ENCODE data around the gene ZNF385C.

ZNF385C gene

GRCh38 chr17:42087736-42088705, 10.3 kb downstream of the ZNF385C start:
- DNase-seq (ENCODE audit: low read depth), result no peak
- no peak overlapping the region for H3K4me3 ChIP-seq (ENCODE audit: low read depth, low read length)

- DNase-seq (ENCODE audit: low read depth), result no peak
- no peak overlapping the region for H3K4me3 ChIP-seq (ENCODE audit: low read depth, low read length)
Measured at GRCh38 chr17:42087042-42087701, 11.1 kb downstream of the ZNF385C start.

GRCh38 chr17:42081516-42082129, 16.6 kb downstream of the ZNF385C start:
- DNase-seq (ENCODE audit: low read depth), result no peak
- H3K4me3 ChIP-seq (ENCODE audit: low read depth, low read length), result no peak overlapping the region

GRCh38 chr17:42079541-42079940, 18.7 kb downstream of the ZNF385C start:
- DNase-seq (ENCODE audit: low read depth), result no peak

GRCh38 chr17:42078396-42079043, 19.8 kb downstream of the ZNF385C start:
- no peak for DNase-seq (ENCODE audit: low read depth)
- no peak overlapping the region for H3K4me3 ChIP-seq (ENCODE audit: low read depth, low read length)

More at GRCh38 chr17:42079541-42079940, 18.7 kb downstream of the ZNF385C start:
- H3K4me3 ChIP-seq (ENCODE audit: low read depth, low read length), result no peak overlapping the region

- DNase-seq (ENCODE audit: low read depth), result no peak
- no peak overlapping the region for H3K4me3 ChIP-seq (ENCODE audit: low read depth, low read length)
Measured at GRCh38 chr17:42077755-42078154, 20.5 kb downstream of the ZNF385C start.

GRCh38 chr17:42076797-42077559, 21.3 kb downstream of the ZNF385C start:
- no peak overlapping the region for H3K4me3 ChIP-seq (ENCODE audit: low read depth, low read length)
- no peak for DNase-seq (ENCODE audit: low read depth)

- DNase-seq (ENCODE audit: low read depth), result no peak
- H3K4me3 ChIP-seq (ENCODE audit: low read depth, low read length), result no peak overlapping the region
Measured at GRCh38 chr17:42075789-42076188, 22.5 kb downstream of the ZNF385C start.

- H3K4me3 ChIP-seq (ENCODE audit: low read depth, low read length), result peak overlapping the region; percentile 21
- no peak for DNase-seq (ENCODE audit: low read depth)
Measured at GRCh38 chr17:42072323-42073187, 25.7 kb downstream of the ZNF385C start.

- H3K4me3 ChIP-seq (ENCODE audit: low read depth, low read length), result no peak overlapping the region
Measured at GRCh38 chr17:42071810-42072209, 26.5 kb downstream of the ZNF385C start.

GRCh38 chr17:42068979-42069378, 29.3 kb downstream of the ZNF385C start:
- no peak overlapping the region for H3K4me3 ChIP-seq (ENCODE audit: low read depth, low read length)
- no peak for DNase-seq (ENCODE audit: low read depth)

More at GRCh38 chr17:42071810-42072209, 26.5 kb downstream of the ZNF385C start:
- DNase-seq (ENCODE audit: low read depth), result no peak

- H3K4me3 ChIP-seq (ENCODE audit: low read depth, low read length), result no peak overlapping the region
- no peak for DNase-seq (ENCODE audit: low read depth)
Measured at GRCh38 chr17:42067371-42068091, 30.7 kb downstream of the ZNF385C start.

- no peak for DNase-seq (ENCODE audit: low read depth)
- no peak overlapping the region for H3K4me3 ChIP-seq (ENCODE audit: low read depth, low read length)
Measured at GRCh38 chr17:42065201-42065600, 33.1 kb downstream of the ZNF385C start.

GRCh38 chr17:42062681-42063080, 35.6 kb downstream of the ZNF385C start:
- no peak for DNase-seq (ENCODE audit: low read depth)
- H3K4me3 ChIP-seq (ENCODE audit: low read depth, low read length), result no peak overlapping the region

GRCh38 chr17:42061646-42062487, 36.4 kb downstream of the ZNF385C start:
- no peak overlapping the region for H3K4me3 ChIP-seq (ENCODE audit: low read depth, low read length)
- no peak for DNase-seq (ENCODE audit: low read depth)

- DNase-seq (ENCODE audit: low read depth), result no peak
- no peak overlapping the region for H3K4me3 ChIP-seq (ENCODE audit: low read depth, low read length)
Measured at GRCh38 chr17:42060231-42060630, 38.0 kb downstream of the ZNF385C start.

- no peak overlapping the region for H3K4me3 ChIP-seq (ENCODE audit: low read depth, low read length)
- no peak for DNase-seq (ENCODE audit: low read depth)
Measured at GRCh38 chr17:42059815-42060214, 38.5 kb downstream of the ZNF385C start.

Measured in skeletal muscle cell (primary cell).